Endothelial cell of umbilical vein (primary cell): ENCODE measurements around the gene AKAP6.

ENCODE experiments used
- CTCF ChIP-seq, 2 donors: IDR thresholded peaks; 1 replicate in 1 of 2; 2 replicates in 1 of 2; pipeline ENCODE4 v1.5.1; 2011; ENCODE audit warnings: low read length in 2 of 2, mild to moderate bottlenecking in 2 of 2, moderate library complexity in 2 of 2, control low read depth in 1 of 2, inconsistent platforms in 1 of 2, low read depth in 1 of 2; ENCODE audit not compliant: insufficient read depth in 1 of 2; ENCODE audit errors: extremely low read depth in 1 of 2
- EZH2 ChIP-seq: IDR thresholded peaks from 2 replicates; pipeline ENCODE4 v1.6.1; 2012; ENCODE audit warnings: borderline replicate concordance, low read depth, mild to moderate bottlenecking, moderate library complexity, low read length, inconsistent platforms; ENCODE audit not compliant: severe bottlenecking
- FOS ChIP-seq: IDR thresholded peaks from 2 replicates; pipeline ENCODE4 v1.6.1; 2011; ENCODE audit warnings: mild to moderate bottlenecking, low read length, moderate library complexity, borderline replicate concordance; ENCODE audit not compliant: insufficient read depth
- GATA2 ChIP-seq: IDR thresholded peaks from 2 replicates; pipeline ENCODE4 v1.7.0; 2011; ENCODE audit warnings: low read depth, mild to moderate bottlenecking, moderate library complexity, mixed read lengths, low read length; ENCODE audit not compliant: insufficient read length, insufficient read depth
- JUN ChIP-seq: IDR thresholded peaks from 2 replicates; pipeline ENCODE4 v1.6.1; 2011; ENCODE audit warnings: borderline replicate concordance, low read depth; ENCODE audit not compliant: insufficient read length, insufficient read depth
- MAX ChIP-seq: IDR thresholded peaks from 2 replicates; pipeline ENCODE4 v1.6.1; 2011; ENCODE audit not compliant: insufficient read depth, insufficient read length
- POLR2A ChIP-seq: IDR thresholded peaks from 2 replicates; pipeline ENCODE4 v1.6.1; 2012; ENCODE audit warnings: low read depth, mild to moderate bottlenecking, control low read depth, low read length
- POLR2AphosphoS5 ChIP-seq: IDR thresholded peaks from 2 replicates; pipeline ENCODE4 v1.6.1; 2012; ENCODE audit warnings: low read depth, mild to moderate bottlenecking, control low read depth, low read length, moderate library complexity; ENCODE audit not compliant: insufficient read depth

GRCh38 chr14:32594766-32595165 lies 265.7 kb downstream of the AKAP6 start:
- TF ChIP-seq EZH2 (no peak), JUN (no peak), CTCF (IDR thresholded peaks at IDR 0.05; ENCODE audit: extremely low read depth in 1 of 2, insufficient read depth in 1 of 2, low read depth in 1 of 2, low read length in 2 of 2) (no peak), POLR2AphosphoS5 (no peak), MAX (no peak), POLR2A (no peak), FOS (no peak), GATA2 (no peak)
